HG03139 (cell line): ENCODE results near the gene HNRNPL.
A peak's percentile ranks its signal among the peaks of the same experiment; 100 is the strongest.

Experiments used
- ATAC-seq: cut with Tn5 transposase; IDR thresholded peaks from one replicate; pipeline ENCODE4 v1.9.1; 2021; ENCODE audit not compliant: unreplicated experiment

Gene HNRNPL

DNA sequence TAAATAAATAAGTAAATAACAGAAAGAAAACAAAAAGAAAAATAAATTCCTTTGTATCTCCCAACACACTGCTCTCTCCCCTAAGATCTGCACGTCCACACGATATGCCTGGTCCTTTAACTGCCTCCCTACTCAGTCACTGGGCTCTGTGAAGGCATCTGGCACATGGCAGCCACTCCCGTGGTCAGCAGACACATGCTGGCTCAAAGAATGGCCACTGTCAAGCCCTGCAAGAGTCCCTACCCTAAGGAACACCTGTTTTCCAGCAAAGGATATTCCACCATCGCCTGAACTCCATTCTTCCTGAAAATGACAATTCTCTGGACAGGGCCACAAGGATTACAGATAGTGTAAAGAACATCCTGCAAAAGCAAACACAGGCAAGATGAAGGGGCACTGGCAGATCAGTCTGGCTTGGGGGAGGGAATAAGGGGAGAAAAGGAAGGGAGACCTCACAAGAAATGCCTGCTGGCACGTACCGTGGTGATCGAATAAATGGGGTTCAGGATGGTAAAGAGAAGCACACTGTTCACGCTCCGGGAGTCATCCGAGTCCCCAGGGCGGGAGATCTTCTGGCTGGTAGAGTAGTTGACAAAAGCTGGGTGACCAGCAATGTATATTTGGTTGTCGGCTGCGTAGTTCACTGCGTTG lies 4.3 kb downstream of the HNRNPL start:
- ATAC-seq, result no peak

DNA sequence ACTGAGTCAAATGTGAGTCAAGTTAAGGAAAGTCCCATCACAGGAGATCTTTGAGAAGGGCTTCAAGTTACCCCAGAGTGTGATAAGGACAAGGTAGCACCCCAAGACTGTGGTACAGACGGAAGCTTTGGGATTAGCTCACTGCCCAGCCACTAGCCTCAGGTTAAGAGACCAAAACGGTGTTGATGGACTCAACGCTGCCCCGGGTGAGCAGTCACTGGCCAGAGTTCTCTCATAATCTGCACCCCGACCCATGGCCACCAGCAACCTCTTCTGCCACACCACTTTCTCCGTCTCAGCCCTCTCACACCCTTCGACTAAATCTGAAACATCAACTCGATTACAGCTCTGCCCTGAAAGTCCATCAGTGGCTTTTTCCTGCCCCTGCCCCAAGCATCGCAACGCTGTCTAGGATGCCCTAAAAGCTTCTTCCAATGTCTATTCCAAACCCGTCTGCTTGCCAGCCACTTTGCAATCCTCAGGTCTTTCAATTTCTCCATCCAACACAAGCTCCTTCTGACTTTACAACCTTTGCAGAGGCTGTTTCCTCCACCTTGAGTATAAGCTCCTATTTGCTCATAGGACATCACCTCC lies 5.6 kb downstream of the HNRNPL start:
- no peak for ATAC-seq

DNA sequence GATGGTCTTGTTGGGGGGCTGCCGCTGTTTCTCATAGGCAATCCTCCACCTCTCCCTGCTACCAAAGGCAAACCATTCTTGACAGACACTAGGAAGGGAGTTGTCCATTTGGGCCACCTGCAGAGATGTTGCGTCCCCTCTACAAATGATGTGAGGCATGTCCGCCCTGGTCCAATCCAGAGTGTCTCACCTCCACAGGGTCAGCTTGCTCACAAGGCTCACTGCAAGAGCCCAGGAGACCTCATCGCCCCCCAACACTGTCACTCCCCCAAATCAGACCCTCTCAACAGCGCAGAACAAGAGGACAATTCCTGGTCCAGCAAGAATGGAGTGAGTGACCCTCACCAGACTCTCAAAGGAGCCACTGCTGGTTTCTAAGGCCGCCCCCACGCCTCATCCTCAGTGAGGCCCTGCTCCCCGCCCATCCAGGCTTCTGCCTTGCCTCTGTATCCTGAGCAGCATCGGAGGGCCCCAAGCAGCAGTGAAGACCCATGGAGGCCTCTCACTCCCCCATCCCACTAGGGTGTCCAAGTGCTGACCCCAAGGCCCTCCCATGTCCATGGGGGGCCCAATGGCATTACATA lies 6.5 kb downstream of the HNRNPL start:
- no peak for ATAC-seq

DNA sequence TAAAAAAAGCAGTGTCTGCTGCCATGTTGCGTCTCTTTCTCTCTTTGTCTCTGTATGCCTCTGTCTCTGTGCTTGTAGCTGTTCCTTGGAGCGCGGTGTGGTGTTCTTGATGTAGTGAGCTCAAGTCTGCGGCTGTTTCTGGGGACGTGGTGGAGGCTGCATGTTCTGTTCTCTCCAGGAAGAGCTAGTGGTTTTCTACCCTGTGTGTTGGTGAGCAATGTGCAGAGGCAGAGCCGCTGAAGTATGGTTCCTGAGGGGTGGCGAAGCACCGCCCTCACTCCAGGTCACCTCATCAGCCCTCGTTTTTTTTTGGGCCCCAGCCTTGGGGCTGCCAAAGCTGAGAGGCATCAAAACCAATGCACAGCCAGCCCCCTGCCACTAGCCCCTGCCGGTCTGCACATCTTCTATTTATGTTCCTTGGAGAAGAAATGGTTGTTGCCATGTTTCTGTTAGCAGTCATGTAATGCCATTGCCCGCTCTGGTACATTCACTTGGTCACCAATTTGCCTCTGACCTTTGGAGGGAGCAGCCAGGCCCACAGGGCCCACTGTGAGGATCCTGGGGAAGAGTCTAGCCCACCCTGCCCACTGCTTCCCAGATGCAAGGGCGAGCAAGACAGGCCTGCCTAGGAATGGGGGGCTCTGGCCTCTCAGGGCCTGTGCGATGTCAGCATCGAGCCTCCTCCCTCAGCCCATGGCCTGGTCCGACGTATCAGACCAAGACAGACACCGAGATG lies 7.2 kb downstream of the HNRNPL start:
- no peak for ATAC-seq

DNA sequence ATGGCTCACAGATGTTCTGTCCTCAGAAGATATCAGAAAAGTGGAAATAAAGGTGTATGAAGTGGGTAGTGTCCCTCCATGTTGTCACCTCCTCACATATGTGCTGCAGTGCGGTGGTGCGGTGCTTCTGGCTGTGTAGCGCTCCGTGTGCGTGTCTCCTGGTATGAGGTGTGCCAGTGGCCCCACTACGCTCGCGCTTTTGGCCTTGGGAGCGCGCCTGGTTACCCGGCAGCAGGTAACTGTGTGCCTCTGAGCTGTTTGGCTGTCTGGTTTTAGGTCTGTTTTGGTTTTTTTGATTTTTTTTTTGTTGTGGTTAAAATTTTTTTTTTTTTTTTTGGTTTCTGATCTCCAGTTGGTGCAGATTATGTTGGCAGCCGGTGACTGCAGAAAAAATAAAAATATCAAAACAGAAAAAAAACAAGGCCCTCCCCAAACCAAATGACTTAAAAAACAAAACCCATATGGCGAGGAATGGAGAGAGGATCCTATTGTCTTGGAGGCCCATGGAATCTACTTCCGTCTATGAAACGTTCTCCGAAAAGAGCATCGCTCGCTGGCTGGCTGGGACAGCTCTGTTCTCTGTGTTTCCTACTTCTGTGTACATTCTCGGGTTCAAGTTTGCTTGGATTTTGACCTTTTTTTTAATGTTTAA lies 7.9 kb downstream of the HNRNPL start:
- no peak for ATAC-seq

DNA sequence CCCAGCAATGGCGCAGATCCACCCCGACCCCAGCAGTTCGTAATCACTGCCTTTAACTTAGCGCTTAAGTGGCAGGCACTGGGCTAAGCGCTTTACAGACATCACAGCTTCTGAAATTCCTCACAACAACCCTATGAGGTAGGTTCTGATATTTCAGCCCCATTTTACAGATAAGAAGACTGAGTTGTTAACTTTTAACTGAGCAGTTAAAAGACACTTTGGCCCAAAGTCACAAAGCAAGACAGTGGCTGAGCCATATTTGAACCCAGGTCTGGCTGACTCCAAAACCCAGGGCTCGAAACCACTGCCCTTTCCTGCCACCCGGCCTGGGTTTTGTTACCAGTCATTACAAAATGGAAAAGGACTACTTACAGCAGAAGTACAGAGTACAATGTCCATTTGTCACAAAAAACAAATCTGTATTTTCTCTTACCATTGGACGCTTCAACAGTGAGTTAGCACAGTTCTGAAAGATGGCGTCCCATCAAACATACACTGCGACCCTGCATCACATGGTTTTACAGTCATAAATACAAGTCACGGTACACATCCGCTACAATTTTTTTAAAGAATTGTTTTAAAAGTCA lies 8.5 kb downstream of the HNRNPL start:
- no peak for ATAC-seq

DNA sequence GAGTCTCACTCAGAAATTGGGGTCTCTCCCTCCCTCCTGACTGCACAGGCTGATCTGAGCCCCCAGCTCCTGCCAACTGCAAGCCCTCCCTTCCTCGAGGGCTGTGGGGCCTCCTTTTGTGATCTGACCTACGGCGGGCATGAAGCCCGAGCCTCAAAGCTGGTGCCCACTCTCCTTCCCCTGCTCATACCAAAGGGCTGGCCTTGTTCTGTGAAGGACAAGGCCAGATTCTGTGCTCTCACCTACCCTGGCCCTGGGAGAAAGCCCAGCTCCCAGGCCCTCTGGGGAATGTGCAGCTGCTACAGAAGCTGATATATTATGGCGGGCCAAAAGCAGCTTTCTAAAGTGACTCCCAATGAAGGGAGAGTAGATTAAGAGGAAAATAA lies 9.2 kb downstream of the HNRNPL start:
- ATAC-seq, result no peak

DNA sequence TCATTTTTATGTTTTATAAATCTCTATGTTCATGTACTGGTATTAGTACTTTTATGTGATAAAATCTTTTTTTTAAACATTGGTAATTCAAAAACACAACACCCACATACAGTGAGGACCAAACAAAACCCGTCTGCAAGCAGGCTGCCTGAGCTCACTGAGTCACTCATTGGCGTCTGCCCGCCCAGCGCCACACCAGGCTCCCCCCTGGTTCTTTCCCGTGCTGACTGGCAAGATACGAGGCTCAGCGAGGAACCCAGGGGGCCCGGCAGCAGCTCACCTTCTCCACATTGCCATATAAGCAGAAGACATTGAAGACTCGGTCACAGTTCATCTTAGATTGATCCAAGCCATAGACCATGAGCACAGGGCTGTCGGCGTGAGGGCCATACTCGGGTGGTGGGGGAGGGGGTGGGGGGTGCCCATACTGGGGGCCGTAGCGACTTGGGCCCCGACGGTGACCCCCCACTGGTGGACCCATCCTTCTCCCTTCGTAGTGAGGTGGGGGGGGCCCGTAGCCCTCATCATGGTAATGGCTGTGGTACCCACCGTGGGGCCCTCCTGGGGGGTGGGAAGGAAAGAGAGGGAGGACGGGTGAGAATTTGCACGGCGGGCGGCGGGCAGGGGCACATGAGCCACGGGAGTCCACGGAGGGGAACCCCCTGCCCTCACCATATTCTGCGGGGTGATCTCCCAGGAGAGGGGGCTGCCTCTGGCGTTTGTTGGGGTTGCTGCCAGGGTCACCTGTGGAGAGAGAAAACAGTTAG lies 9.8 kb downstream of the HNRNPL start:
- ATAC-seq, result no peak

DNA sequence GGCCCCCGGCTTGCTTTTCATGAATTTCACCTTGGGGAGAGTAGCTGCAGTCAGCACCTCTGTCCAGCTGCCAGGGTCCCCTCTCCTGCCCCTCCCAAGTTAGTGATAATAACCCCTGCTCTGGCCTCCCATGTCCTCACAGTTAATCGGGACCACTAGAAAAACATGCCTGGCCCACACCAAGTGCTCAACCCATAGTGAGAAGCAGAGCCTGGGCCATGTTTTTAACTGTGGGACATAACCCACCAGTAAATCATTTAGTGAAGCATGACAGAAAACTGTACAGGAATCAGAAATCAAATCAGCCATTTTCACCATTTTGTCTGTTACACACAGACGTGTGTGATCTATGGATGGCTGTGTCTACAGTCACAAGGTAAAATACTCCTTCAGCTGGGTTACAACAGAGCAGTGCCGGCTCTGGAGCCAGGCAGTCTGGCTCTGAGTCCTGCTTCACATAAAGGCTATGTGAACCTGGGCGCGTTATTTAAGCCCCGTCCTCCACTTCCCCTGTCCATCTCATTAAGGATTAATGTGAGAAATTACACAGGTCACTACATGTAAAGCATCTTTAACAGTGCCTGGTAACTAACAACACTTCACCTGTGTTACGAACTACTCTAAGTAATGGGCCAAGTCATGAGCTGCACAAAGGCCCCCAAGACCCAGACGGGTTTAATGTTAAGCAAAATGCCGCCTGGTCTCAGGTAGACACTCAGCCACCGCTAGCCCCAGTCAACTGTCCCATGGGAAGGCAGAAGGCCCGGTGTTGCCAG lies 10.6 kb downstream of the HNRNPL start:
- no peak for ATAC-seq

DNA sequence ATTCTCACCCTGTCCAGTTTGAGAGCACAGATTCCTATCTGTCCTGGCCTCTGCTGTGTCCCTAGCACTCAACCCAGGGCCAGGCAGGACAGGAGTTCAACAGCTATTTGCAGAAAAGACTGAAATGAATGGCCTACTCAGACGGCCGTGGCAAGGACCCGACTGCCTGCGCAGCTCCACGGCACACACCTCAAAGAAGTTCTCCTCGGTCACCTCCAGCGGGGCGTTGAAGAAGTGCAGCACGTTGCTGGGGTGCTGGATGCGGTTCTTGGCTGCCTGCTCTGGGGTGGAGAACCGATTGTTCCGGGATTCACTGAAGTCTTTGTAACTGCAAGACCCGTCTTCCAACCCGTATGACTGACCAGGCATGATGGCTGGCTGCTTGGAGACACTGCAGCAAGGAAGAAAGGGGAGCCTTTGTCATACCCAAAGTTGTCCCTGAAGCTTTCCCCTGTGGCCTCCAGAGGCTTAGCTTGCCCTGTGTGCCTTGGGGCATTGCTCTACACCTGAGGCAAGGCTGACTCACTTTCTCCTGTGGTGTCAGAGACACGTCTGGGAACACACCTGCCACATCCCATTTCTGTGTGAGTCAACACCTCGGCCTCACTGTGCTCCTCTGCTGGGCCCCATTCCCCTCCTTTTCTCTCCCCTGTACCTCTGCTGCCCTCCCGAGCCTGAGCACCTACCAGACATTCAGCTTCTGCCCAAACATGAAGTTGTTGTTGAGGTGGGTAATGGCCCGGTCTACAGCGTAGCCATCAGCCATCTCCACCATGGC lies 11.4 kb downstream of the HNRNPL start:
- no peak for ATAC-seq

DNA sequence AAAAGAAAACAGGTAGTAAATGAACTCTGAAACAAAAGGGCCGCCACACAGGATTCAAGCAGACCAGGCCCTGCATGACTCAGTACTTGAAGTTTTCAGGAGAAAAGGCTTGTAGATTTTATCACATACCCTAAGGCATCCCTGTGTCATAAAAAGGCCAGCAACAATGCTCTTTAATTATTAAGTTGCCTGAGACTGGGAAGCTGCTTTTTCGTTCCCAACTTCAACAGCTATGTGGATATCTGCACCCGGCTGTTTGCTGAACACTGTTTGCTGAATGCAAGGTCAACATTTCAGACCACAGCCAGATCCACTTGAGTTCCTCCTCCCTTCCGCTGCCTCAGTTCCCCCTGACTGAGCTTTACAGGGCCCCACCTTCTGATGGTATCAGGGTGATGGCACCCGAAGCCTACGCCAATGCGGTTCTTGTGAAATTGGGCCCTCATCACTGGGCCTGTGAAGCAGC lies 12.1 kb downstream of the HNRNPL start:
- ATAC-seq, result no peak

DNA sequence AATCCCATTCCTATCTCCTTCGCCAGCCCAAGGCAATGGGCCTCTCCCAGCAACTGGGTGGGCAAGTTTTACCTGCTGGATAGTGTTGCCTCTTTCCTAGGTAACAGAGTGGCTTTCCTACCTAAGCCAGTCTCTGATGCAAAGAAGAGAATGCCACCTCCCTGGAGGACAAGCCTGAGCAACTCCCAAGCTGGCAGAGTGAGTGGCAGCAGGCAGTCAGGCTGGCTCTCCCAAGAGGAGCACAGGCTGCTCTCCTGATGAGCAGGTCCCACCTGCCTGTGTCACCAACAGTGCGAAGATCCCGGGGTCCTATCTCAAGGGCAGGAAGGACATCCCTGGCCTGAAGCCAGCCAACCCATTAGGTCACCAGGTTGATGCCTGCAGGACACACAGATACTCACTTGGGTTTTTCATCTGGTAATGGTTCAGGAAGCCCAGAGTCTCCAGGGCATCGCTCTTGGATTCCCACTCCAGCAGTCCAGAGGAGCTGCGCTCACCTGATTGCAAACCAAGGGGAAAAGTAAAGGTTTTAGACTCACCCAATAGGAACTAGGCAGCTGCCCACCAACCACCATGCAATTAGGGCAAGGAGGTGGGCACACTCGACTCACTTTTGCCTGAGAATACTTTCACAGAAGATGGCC lies 12.7 kb downstream of the HNRNPL start:
- ATAC-seq, result no peak

DNA sequence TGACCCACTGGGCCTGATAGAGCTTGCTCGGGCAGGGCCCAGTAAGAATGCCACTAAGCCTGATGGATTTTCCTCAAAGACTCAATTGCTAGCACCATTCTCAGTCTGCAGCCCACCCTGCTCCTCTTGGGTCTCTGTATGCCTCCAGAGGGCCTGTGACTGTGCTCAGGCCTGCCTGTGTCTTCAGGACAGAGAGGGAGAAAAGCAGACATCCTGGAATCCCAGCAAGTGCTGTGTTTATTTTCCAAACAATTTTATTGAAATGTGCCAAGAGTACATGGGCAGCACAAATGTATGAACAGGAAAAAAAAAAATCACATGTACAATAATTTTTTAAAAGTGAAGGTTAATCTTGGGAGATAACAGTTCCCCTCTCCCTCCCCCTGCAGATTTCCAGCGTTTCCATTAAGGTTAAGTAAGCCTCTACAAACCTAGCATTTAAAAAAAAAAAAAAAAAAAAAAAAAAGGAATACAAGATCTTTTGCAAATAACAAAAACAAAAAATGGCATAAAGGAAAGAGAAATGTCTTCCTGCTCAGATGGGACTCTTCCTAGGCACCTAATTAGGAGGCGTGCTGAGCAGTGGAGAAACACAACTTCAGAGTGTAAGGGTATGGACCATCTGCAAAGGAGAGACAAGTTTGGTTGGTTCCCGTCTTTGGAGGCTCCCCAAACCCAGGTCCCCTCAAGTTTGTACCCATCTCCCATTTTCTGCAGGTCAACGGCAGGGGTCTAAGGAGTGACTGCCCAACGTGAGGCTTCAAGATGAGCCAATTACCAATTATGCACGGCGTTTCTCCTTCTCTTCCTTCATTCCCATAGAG lies 13.4 kb downstream of the HNRNPL start:
- ATAC-seq, result no peak

DNA sequence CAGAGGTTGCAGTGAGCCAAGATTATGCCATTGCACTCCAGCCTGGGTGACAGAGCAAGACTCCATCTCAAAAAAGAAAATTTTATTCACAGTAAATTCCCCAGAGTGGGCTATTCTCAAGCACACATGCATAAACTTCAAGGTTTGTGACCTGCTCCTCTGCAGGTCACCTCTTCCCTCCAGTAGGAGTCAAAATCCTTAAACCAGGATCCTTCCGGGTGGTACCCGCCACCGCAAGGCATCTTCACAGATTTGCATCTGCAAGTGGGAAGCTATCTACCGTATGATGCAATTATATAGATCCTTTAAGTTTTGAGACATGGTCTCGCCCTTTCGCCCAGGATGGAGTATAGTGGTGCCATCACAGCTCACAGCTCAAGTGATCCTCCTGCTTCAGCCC lies 15.2 kb downstream of the HNRNPL start:
- no peak for ATAC-seq

DNA sequence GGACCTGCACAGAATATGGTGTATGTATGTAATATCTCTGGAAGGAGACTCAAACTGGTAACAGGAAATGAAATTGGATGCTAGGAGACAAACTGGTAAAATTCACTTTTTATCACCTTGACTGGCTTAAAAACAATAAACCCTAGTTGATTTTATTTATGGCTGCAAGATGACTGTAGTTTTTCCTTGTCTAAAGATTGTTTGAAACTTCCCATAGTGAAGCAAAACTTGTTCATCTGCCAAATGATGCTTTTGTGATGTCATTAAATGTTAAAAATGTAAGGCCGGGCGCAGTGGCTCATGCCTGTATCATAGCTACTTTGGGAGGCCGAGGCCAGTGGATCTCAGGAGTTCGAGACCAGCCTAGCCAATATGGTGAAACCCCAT lies 15.7 kb downstream of the HNRNPL start:
- no peak for ATAC-seq

DNA sequence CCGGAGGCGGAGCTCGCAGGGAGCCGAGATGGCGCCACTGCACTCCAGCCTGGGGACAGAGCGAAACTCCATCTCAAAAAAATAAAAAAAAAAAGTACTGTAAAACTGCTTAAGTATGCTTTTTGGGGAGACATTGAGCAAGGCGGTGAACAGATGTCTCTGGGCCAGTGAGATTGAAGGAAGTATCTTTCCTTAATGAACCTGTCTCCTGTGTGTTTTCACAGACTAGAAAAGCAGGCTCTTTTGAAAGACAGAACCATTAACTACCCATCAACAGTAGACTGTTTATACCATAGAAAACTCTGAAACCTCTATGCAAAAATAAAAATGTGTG lies 16.7 kb downstream of the HNRNPL start:
- ATAC-seq, result no peak

DNA sequence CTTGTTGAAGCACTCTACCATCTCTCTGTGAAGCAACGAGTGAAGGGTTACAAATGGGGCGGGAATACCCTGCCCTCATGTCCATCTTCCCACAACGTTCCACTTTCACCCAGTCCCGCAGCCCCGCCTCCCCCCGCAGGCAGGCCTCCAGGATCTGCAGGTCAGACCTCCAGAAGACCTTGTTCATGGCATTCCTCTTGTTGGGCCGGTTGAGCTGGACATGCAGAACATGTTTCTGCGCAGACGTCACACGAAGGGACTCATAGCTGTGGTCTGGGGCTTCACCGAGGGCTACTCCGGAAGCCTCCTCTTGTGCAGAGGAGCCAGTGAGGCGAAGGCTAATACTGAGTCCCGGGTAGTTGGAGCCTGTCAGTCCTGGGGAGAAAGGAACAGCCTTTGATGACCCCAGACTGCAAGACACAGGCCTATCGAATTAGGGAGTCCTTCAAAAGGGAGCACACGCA lies 18.6 kb downstream of the HNRNPL start:
- ATAC-seq, result peak; percentile 33
